HG03025 (cell line): ENCODE data around the gene BRWD1.
"Not testable (repeated sequence)": the region's sequence is repeated elsewhere in the genome, so short reads cannot be mapped to it uniquely, and the experiment has no call there.

Source experiments
- ATAC-seq: cut with Tn5 transposase; IDR thresholded peaks from one replicate; pipeline ENCODE4 v1.9.1; 2021; ENCODE audit warnings: mild to moderate bottlenecking, moderate library complexity; ENCODE audit not compliant: unreplicated experiment, low FRiP score

Gene BRWD1

DNA sequence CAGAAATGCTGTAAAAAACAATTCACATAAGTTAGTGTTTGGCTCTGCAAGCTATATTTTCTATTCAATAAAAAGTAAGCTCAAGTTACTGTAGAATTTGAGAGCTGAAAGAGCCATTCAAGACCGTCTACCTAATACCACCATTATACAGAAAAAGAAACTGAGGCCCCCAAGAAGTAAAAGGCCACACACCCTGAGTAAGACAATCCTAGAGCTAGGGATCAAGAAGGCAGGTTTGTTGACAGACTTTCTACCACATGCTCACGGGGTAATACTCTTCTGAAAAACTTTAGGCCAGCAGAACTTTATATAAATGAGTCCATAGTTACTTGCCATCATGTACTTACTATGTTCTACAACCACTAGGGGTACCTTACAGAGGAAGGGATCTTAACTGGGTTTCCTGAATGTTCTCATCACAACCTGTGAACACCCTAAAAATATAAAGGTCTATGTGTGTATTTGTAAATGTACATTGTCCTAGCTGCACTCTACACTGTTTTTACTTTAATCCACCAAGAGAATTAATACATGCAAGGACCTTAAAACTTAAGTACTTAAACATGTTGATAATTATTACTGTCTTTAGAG, 132.9 kb downstream of the BRWD1 start:
- no peak for ATAC-seq

- no peak for ATAC-seq
Measured at GRCh38 chr21:39178421-39178820, 135.0 kb downstream of the BRWD1 start.

DNA sequence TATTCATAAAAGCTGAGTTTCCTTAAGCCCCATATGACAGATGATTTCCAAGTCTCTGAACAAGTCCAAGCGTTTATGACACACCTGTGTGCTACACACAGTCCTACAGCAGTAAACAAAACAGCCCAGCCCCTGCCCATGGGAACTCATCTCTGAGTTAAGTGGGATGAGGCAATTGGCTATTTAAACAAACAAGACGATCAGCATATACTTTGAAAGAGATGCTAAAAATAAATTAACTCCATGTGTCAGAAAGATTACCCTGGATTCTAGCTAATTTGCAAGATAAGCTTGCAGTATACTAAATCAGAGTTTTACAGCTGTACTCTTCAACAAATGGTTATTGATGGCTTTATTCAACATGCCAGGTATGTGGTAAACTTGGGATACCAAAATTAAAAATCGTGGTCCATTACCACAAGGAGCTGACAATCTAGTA, 137.1 kb downstream of the BRWD1 start:
- no peak for ATAC-seq

DNA sequence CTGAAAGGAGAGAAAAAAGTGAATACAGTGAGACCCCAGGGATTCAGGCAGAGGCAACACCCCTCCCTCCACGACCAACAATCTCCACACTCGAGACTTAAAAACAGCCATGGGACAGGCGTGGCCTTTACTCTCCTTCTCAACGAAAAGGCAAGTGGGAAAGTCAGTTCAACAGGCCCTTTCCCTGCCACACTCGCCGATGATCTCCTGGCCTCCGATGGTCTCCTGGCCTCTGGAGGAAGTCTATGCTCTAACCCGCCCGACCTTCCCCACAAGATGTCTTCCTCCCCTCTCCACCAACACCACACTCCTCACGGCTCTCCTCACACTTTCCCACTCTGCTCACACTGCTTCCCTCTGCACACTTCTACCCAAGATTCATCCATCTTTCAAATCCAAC, 137.8 kb downstream of the BRWD1 start:
- ATAC-seq = no peak

DNA sequence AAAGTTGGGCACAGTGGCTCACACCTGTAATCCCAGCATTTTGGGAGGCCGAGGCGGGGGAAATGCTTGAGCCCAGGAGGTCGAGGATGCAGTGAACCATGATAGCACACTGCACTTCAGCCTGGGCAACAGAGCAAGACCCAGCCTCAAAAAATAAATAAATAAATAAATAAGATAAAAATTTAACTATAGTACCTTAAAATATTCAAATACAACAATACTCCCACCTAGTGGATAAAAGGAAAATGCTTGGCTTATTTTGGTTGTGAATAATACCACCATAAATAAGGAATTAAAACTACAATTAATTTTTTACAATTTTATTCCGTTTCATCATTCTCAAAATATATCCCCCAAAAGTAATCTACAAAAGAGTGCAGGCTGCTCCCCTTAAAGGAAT, 138.3 kb downstream of the BRWD1 start:
- no peak for ATAC-seq

GRCh38 chr21:39173716-39174680, 139.4 kb downstream of the BRWD1 start:
- no peak for ATAC-seq

- no peak for ATAC-seq
Measured at GRCh38 chr21:39169906-39170305, 143.5 kb downstream of the BRWD1 start.

- no peak for ATAC-seq
Measured at GRCh38 chr21:39168800-39169199, 144.6 kb downstream of the BRWD1 start.

DNA sequence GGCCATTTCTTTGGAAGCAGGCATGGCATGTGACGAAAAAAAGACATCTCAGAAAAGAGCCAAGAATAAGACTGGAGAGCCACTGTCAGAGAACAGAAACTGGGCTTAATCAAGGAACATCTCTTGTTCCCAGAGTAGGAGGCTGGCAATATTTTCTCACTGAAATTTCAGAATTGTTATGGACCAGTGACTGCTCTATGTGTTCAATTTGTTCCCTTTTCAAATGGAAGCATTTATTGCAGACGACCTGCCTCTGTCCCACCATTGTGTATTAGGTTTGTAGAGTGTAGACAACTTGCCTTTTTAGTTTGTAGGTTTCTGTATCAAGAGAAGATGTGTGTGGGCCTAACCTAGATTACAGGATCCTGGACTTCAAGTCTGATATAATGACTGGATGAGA, 148.9 kb downstream of the BRWD1 start:
- no peak for ATAC-seq

DNA sequence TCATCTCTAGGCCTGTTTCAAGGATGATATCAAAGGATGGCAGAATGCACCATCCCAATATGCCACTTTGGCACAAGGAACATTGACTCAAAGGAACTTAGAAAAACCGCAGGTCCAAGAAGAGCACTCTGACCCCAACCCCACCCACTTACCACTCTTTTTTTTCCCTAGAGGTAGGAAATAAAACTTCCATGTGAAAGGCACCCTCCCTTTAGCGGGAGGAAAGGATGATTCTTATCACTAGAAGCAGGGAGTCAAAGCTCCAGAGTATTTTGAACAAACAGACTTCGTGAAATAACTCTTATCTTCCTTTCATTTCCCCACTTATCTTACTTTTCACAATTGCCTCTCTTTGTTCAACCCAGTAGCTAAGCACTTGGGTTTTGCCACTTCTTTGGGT, 152.4 kb downstream of the BRWD1 start:
- ATAC-seq = no peak

DNA sequence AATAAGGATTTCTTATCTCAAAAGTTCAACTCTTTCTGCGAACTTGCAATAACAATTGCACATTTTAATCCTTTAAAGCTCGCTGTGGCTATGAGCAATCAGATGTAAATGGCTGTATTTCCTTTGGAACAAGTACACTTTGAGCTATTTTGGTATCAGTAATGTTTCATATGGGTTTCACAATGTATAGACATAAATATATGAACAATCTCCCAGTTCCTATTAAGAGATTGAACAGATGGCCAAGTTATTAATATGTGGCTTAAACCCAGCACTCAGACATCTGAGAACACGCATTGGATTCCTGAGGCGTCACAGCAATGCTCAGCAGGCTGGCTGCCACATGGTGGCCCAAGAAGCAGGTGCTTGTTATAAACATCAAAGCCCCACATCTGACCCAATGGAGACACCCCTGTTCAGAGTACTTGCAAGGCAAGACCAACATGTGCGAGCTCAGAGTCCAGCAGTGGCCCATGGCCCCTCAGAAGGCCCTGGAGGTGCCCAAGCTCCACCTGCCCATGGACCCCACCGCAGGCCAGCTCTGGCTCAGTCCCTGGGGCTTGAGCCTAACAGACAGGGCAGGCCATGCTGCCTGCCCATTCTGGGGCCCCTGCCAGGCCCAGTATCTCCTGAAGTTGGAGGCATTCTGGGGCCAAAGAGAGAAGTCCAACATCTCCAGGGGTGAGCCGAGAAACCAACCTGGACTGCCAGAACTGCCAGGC, 153.9 kb downstream of the BRWD1 start:
- ATAC-seq = no peak

DNA sequence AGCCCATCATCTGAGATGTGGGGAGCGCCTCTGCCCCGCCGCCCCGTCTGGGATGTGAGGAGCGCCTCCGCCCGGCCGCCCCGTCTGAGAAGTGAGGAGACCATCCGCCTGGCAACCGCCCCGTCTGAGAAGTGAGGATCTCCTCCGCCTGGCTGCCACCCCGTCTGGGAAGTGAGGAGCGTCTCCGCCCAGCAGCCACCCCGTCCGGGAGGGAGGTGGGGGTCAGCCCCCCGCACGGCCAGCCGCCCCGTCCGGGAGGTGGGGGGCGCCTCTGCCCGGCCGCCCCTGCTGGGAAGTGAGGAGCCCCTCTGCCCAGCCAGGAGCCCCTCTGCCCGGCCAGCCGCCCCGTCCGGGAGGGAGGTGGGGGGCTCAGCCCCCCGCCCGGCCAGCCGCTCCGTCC, 156.2 kb downstream of the BRWD1 start:
- not testable (repeated sequence) for ATAC-seq

DNA sequence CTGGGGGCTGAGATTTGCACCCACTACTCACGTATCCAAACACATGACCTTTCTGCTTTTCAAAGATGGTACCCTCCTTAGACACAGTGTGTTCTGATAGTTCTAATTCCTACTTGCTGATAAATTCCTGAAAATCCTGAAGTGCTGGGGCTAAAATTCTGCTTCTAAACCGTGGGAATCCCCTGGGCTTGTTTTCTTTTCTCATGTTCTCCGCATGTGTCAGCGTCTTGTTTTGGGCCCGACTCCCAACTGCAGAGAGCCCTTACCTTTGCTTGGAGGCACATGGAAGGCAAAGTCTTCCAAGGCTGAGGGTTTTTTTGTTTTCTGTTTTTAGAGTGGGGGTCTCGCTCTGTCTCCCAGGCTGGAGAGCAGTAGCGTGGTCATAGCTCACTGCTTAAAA, 157.4 kb downstream of the BRWD1 start:
- no peak for ATAC-seq

GRCh38 chr21:39155578-39155977, 157.9 kb downstream of the BRWD1 start:
- no peak for ATAC-seq

DNA sequence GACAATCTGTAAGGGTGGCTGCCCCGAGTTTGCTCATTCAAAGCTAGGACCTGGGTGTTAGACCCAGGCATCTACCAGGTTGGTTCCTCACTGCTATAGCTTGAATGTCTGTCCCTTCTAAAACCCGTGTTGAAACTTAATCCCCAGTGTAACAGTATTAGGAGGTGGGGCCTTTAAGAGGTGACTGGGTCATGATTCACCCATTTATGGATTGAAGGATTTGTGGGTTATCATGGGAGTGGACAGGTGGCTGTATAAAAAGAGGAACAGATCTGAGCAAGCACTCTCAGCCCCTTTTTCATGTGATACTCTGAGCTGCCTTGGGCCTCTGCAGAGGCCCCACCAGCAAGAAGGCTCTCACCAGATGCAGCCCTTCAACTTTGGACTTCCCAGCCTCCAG, 159.6 kb downstream of the BRWD1 start:
- no peak for ATAC-seq

DNA sequence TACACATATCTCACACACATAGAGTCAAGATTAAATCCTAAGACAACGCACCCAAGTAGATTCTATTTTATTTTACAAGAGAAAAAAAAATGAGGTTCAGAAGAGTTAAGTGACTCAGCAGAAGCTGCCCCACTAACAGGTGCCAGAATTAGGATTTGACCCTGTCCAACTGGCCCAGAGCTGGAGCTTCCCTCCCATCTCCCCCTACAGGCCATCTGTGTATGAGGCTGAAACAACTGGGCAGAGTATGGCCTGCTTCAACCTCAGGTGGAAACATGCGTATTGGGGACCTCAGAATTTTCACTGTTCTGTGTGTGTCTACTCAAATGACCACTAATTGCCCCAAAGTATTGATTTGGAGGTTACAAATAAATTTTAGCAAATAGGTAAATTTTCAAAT, 160.1 kb downstream of the BRWD1 start:
- no peak for ATAC-seq

DNA sequence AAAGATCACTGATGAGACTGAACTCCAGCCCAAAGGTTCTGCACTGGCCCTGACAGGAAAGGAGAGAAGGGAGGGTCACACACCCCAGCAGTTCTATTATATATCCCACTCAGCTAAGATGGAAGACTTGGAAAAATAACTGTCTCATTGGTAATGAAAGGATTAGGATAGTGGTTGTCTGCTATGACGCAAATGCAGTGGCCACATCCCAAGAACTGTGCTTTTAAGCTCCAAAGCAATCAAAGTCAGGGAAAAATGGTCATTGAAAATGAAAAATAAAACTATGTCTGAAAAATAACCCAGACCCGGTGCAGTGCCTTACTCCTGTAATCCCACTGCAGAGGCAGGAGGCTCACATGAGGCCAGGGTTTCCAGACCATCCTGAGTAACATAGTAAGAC, 161.2 kb downstream of the BRWD1 start:
- no peak for ATAC-seq

- no peak for ATAC-seq
Measured at GRCh38 chr21:39150877-39151276, 162.6 kb downstream of the BRWD1 start.

DNA sequence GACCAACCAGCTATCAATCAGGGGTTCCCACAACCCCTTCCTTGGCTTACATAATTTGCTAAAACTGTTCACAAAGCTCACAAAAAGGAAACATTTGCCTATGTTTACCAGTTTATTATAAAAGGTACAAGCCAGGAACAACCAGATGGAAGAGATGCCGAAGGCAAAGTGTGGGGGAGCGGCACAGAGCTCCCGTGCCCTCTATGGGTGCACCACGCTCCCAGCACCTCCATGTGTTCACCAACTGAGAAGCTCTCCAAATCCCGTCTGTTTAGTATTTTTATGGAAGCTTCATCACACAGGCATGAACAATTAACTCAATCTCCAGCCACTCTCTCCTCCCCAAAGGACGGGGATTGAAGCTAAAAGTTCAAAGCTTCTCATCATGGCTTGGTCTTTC, 163.1 kb downstream of the BRWD1 start:
- no peak for ATAC-seq

DNA sequence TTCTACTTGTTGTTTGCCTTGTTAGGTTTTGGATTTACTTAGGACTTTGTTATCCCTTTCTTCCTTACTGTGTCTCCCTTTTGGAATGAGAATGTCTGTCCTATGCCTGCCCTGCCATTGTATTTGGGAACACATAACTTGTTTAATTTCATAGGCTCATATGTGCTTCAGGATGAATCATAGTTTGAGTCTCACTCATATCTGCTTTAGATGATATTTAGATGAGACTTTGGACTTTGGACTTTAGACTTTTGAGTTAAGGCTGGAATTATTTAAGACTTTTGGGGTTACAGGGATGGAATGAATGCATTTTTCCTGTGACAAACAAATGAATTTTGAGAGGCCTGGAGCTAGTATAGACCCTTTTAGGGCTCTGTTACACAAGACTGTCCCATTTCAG, 163.6 kb downstream of the BRWD1 start:
- no peak for ATAC-seq

DNA sequence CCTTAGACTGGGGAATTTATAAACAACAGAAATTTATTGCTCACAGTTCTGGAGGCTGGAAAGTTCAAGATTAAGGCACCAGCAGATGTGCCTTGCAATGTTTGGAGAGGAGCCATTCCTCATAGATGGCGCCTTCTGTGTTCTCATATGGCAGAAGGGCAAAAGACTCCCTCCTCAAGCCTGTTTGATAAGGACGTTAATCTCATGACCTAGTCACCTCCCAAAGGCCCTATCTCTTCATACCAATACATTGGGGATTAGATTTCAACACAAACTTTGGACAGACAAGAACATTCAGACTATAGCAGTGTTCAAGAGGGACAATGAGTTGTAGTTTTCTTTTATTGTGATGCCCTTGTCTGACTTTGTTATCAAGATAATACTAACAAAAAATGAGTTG, 164.5 kb downstream of the BRWD1 start:
- ATAC-seq = no peak
